Astrocyte (in vitro differentiated cells and primary cell): ENCODE measurements around the gene AK8. TPM values are rescaled to one million over a fixed set of nuclear protein-coding genes. Genes with fewer than 3 reads are reported as not detected.

ENCODE experiments used
- DNase-seq: peaks from one replicate; pipeline ENCODE4 v3.0.0-alpha.2; 2010; ENCODE audit warnings: low read depth
- FAIRE-seq: peaks from 2 replicates; lab custom pipeline; 2011; peaks lifted over from hg19 to GRCh38; lab: Jason Lieb, UNC
- H2AFZ ChIP-seq: 2 replicates; pipeline ENCODE4 v1.6.0; 2012; ENCODE audit warnings: low read depth, low read length, inconsistent platforms
- H3K27ac ChIP-seq: 2 replicates; pipeline ENCODE4 v1.5.1; 2011; ENCODE audit warnings: low read depth, low read length, inconsistent platforms
- H3K27me3 ChIP-seq: 2 replicates; pipeline ENCODE4 v1.6.0; 2011; ENCODE audit warnings: low read length, inconsistent platforms; ENCODE audit not compliant: insufficient read depth
- H3K36me3 ChIP-seq: 2 replicates; pipeline ENCODE4 v1.5.1; 2011; ENCODE audit warnings: low read length, inconsistent platforms; ENCODE audit not compliant: insufficient read depth
- H3K4me1 ChIP-seq: 2 replicates; pipeline ENCODE4 v1.5.1; 2011; ENCODE audit warnings: low read length, inconsistent platforms; ENCODE audit not compliant: insufficient read depth
- H3K4me2 ChIP-seq: 2 replicates; pipeline ENCODE4 v1.6.0; 2012; ENCODE audit warnings: low read length, inconsistent platforms
- H3K4me3 ChIP-seq: 2 replicates; pipeline ENCODE4 v1.5.1; 2011; ENCODE audit warnings: low read depth, mild to moderate bottlenecking, low read length, inconsistent platforms; ENCODE audit not compliant: insufficient read depth
- H3K79me2 ChIP-seq: 2 replicates; pipeline ENCODE4 v1.6.0; 2012; ENCODE audit warnings: mild to moderate bottlenecking, low read length, inconsistent platforms; ENCODE audit not compliant: insufficient read depth
- H3K9ac ChIP-seq: 2 replicates; pipeline ENCODE4 v1.6.0; 2012; ENCODE audit warnings: mild to moderate bottlenecking, low read length, inconsistent platforms
- H3K9me3 ChIP-seq: 2 replicates; pipeline ENCODE4 v1.5.1; 2012; ENCODE audit warnings: low read depth, mild to moderate bottlenecking, low read length, inconsistent platforms; ENCODE audit not compliant: insufficient read depth
- H4K20me1 ChIP-seq: 2 replicates; pipeline ENCODE4 v1.6.0; 2012; ENCODE audit warnings: low read length, inconsistent platforms; ENCODE audit not compliant: insufficient read depth
- H3K27ac Mint-ChIP-seq: one replicate; pipeline ENCODE4 v1.8.0; 2021; ENCODE audit warnings: mild to moderate bottlenecking, mixed read lengths; ENCODE audit not compliant: unreplicated experiment
- H3K27me3 Mint-ChIP-seq: one replicate; pipeline ENCODE4 v1.8.0; 2021; ENCODE audit warnings: low read depth, mixed read lengths; ENCODE audit not compliant: unreplicated experiment
- H3K36me3 Mint-ChIP-seq: one replicate; pipeline ENCODE4 v1.8.0; 2021; ENCODE audit warnings: low read depth, mixed read lengths; ENCODE audit not compliant: unreplicated experiment
- H3K4me1 Mint-ChIP-seq: one replicate; pipeline ENCODE4 v1.8.0; 2021; ENCODE audit warnings: low read depth, mixed read lengths; ENCODE audit not compliant: unreplicated experiment
- H3K4me3 Mint-ChIP-seq: one replicate; pipeline ENCODE4 v1.8.0; 2021; ENCODE audit warnings: mild to moderate bottlenecking, moderate library complexity, mixed read lengths; ENCODE audit not compliant: unreplicated experiment
- H3K9me3 Mint-ChIP-seq: one replicate; pipeline ENCODE4 v1.8.0; 2021; ENCODE audit warnings: mild to moderate bottlenecking, mixed read lengths; ENCODE audit not compliant: unreplicated experiment
- CTCF ChIP-seq: IDR thresholded peaks from 2 replicates; pipeline ENCODE4 v1.5.1; 2011; ENCODE audit warnings: low read depth, mild to moderate bottlenecking, inconsistent platforms, low read length, moderate library complexity; ENCODE audit not compliant: insufficient read depth
- EZH2 ChIP-seq: IDR thresholded peaks from 2 replicates; pipeline ENCODE4 v1.6.1; 2012; ENCODE audit warnings: mild to moderate bottlenecking, low read length, inconsistent platforms; ENCODE audit not compliant: insufficient read depth
- total RNA-seq: library from RNA; stranded (reverse); gene quantifications from 2 replicates; pipeline ENCODE4 v1.2.1, GENCODE V29; 2021

AK8 gene
- total RNA-seq, 1 donor from 2014 or later: 0.27 TPM

- Histone ChIP-seq H3K4me3 (no peak overlapping the region), H3K27ac (no peak overlapping the region)
Observed at GRCh38 chr9:132723809-132724208, 154.3 kb downstream of the AK8 start.

GRCh38 chr9:132722564-132723065 lies 155.5 kb downstream of the AK8 start:
- H3K27me3 Mint-ChIP-seq: peaks cover 43% of the 10 kb centered on the region

More at GRCh38 chr9:132723809-132724208, 154.3 kb downstream of the AK8 start:
- TF ChIP-seq CTCF (no peak), EZH2 (no peak)
- no peaks in the 10 kb centered on the region for H3K36me3 Mint-ChIP-seq
- Histone ChIP-seq H3K27me3 (peaks cover 4% of the 10 kb centered on the region), H3K36me3 (no peaks in the 10 kb centered on the region), H3K9ac (no peak overlapping the region), H3K4me2 (no peak overlapping the region), H3K9me3 (no peaks in the 10 kb centered on the region), H3K79me2 (no peaks in the 10 kb centered on the region), H2AFZ (no peak overlapping the region), H4K20me1 (no peaks in the 10 kb centered on the region), H3K4me1 (no peaks in the 10 kb centered on the region)
- peaks cover 37% of the 10 kb centered on the region for H3K27me3 Mint-ChIP-seq
- no peak for FAIRE-seq
- peaks cover 2% of the 10 kb centered on the region for H3K4me1 Mint-ChIP-seq
- H3K9me3 Mint-ChIP-seq: peaks cover 8% of the 10 kb centered on the region
- no peak overlapping the region for H3K27ac Mint-ChIP-seq
- H3K4me3 Mint-ChIP-seq: no peak overlapping the region
- no peak for DNase-seq

More at GRCh38 chr9:132722564-132723065, 155.5 kb downstream of the AK8 start:
- Histone ChIP-seq H3K9ac (no peak overlapping the region), H3K36me3 (no peaks in the 10 kb centered on the region), H3K4me1 (no peaks in the 10 kb centered on the region), H3K27ac (no peak overlapping the region), H2AFZ (no peak overlapping the region), H3K79me2 (no peaks in the 10 kb centered on the region), H3K4me2 (no peak overlapping the region), H3K4me3 (no peak overlapping the region), H4K20me1 (no peaks in the 10 kb centered on the region), H3K27me3 (peaks cover 4% of the 10 kb centered on the region), H3K9me3 (no peaks in the 10 kb centered on the region)
- H3K36me3 Mint-ChIP-seq: no peaks in the 10 kb centered on the region
- no peak overlapping the region for H3K27ac Mint-ChIP-seq
- TF ChIP-seq CTCF (no peak), EZH2 (no peak)
- peaks cover 2% of the 10 kb centered on the region for H3K4me1 Mint-ChIP-seq
- H3K9me3 Mint-ChIP-seq: peaks cover 4% of the 10 kb centered on the region
- no peak overlapping the region for H3K4me3 Mint-ChIP-seq
- FAIRE-seq: no peak
- DNase-seq: no peak
